OCI-LY3 (cell line): ENCODE data around the gene LHCGR.

Experiments
- H2AFZ ChIP-seq: fragments of 200-600, 300-600 bp; shearing (Covaris generic); 2 replicates; pipeline ENCODE4 v1.6.0; 2014; ENCODE audit warnings: antibody characterized with exemption, low read depth, low read length
- H3K27ac ChIP-seq: fragments of 200-600, 300-600 bp; sonication (generic); 2 replicates; pipeline ENCODE4 v1.5.1; 2014; ENCODE audit warnings: mild to moderate bottlenecking, low read length, moderate library complexity, mixed read lengths
- H3K27me3 ChIP-seq: fragments of 200-600, 300-600 bp; sonication (generic); 2 replicates; pipeline ENCODE4 v1.6.1; 2014; ENCODE audit warnings: low read depth, low read length, mixed read lengths
- H3K36me3 ChIP-seq: fragments of 200-600, 300-600 bp; sonication (generic); replicated peaks from 2 replicates; pipeline ENCODE3; 2014; ENCODE audit warnings: low read depth, low read length, mixed read lengths
- H3K4me1 ChIP-seq: fragments of 300-600, 200-600 bp; sonication (generic); 2 replicates; pipeline ENCODE4 v1.6.1; 2014; ENCODE audit warnings: low read length, mixed read lengths
- H3K4me2 ChIP-seq: fragments of 200-600, 300-600 bp; sonication (generic); 2 replicates; pipeline ENCODE4 v1.6.1; 2014; ENCODE audit warnings: low read length, mixed read lengths
- H3K4me3 ChIP-seq: fragments of 300-600, 200-600 bp; sonication (generic); 2 replicates; pipeline ENCODE4 v1.5.1; 2014; ENCODE audit warnings: antibody characterized with exemption, mild to moderate bottlenecking, low read length, moderate library complexity
- H3K79me2 ChIP-seq: fragments of 300-600, 200-600 bp; shearing (Covaris generic); 2 replicates; pipeline ENCODE4 v1.6.1; 2014; ENCODE audit warnings: mild to moderate bottlenecking, low read length, mixed read lengths
- H3K9ac ChIP-seq: fragments of 300-600, 200-600 bp; shearing (Covaris generic); 2 replicates; pipeline ENCODE4 v1.6.0; 2014; ENCODE audit warnings: mild to moderate bottlenecking, low read length, moderate library complexity
- H3K9me3 ChIP-seq: fragments of 200-600, 300-600 bp; shearing (Covaris generic); 2 replicates; pipeline ENCODE4 v1.6.1; 2014; ENCODE audit warnings: low read length, mixed read lengths; ENCODE audit not compliant: insufficient read depth
- H4K20me1 ChIP-seq: fragments of 200-600, 300-600 bp; sonication (generic); 2 replicates; pipeline ENCODE4 v1.6.1; 2016; ENCODE audit warnings: low read length, mixed read lengths; ENCODE audit not compliant: insufficient read depth
- EZH2phosphoT487 ChIP-seq: fragments of 200-600 bp; shearing (Covaris generic); IDR thresholded peaks from 2 replicates; pipeline ENCODE4 v1.6.1; 2018; ENCODE audit warnings: antibody characterized with exemption, mixed run types, low read depth
- TF ChIP-seq, protein P1 (sequence below): fragments of 200-600, 300-600 bp; sonication (generic); IDR thresholded peaks from 2 replicates; pipeline ENCODE4 v1.5.1; 2014; ENCODE audit warnings: antibody characterized with exemption, low read length, low read depth

Gene LHCGR

DNA sequence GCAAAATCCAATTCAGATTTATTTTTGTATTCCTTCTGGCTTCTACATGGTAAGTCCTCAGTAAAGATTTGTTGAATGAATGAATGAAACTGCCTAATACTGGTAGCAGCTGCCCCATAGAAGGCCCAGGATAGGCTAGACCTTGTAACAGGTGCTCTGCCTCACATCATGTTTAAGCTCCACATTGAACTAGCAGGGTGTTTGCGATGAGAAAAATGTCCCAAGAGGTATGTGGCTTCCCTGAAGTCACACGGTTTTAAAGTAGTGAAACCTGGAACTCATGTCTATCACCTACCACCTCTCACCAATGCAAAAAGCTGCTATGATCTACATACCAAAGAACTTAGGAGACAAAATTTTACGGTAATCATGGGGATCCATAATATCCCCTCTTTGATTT, 765 bp upstream of the LHCGR start:
- Histone ChIP-seq H3K4me3 (no peak overlapping the region), H2AFZ (no peak overlapping the region), H3K4me2 (no peak overlapping the region), H4K20me1 (no peaks in the 10 kb centered on the region), H3K36me3 (no peaks in the 10 kb centered on the region), H3K27ac (no peak overlapping the region), H3K9me3 (no peaks in the 10 kb centered on the region), H3K4me1 (peaks cover 19% of the 10 kb centered on the region), H3K79me2 (no peaks in the 10 kb centered on the region), H3K9ac (no peak overlapping the region), H3K27me3 (no peaks in the 10 kb centered on the region)
- no peak for TF ChIP-seq EZH2phosphoT487
- TF ChIP-seq, protein P1, sequence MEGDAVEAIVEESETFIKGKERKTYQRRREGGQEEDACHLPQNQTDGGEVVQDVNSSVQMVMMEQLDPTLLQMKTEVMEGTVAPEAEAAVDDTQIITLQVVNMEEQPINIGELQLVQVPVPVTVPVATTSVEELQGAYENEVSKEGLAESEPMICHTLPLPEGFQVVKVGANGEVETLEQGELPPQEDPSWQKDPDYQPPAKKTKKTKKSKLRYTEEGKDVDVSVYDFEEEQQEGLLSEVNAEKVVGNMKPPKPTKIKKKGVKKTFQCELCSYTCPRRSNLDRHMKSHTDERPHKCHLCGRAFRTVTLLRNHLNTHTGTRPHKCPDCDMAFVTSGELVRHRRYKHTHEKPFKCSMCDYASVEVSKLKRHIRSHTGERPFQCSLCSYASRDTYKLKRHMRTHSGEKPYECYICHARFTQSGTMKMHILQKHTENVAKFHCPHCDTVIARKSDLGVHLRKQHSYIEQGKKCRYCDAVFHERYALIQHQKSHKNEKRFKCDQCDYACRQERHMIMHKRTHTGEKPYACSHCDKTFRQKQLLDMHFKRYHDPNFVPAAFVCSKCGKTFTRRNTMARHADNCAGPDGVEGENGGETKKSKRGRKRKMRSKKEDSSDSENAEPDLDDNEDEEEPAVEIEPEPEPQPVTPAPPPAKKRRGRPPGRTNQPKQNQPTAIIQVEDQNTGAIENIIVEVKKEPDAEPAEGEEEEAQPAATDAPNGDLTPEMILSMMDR, result no peak

DNA sequence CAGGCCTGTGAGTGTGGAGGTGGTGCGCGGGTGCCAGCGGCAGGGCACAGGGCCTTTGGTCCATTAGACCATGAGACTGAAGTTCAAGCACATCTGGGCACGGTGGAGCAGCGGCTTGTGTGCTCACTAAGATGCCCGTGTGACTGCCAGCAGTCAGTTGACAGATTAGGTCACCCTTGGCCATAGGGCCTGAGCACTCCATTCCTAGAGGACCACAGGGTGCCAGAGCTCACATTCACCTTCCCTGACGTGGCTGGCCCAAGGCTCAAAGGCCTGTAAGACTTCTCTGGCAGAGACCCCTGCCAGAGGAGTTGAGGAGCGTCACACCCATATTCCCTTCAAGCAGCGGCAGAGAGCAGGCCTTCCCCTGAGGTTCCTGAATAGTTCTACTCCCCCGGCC, 650 bp downstream of the LHCGR start:
- TF ChIP-seq, protein P1, result no peak
- TF ChIP-seq EZH2phosphoT487, result no peak
- H3K4me3 ChIP-seq, result no peak overlapping the region
- H3K9ac ChIP-seq, result no peak overlapping the region
- H3K27me3 ChIP-seq, result no peaks in the 10 kb centered on the region
- no peak overlapping the region for H2AFZ ChIP-seq
- no peak overlapping the region for H3K4me2 ChIP-seq
- H3K4me1 ChIP-seq, result peaks cover 33% of the 10 kb centered on the region
- no peaks in the 10 kb centered on the region for H3K79me2 ChIP-seq
- no peaks in the 10 kb centered on the region for H3K36me3 ChIP-seq
- H4K20me1 ChIP-seq, result no peaks in the 10 kb centered on the region
- no peaks in the 10 kb centered on the region for H3K9me3 ChIP-seq
- H3K27ac ChIP-seq, result no peak overlapping the region

DNA sequence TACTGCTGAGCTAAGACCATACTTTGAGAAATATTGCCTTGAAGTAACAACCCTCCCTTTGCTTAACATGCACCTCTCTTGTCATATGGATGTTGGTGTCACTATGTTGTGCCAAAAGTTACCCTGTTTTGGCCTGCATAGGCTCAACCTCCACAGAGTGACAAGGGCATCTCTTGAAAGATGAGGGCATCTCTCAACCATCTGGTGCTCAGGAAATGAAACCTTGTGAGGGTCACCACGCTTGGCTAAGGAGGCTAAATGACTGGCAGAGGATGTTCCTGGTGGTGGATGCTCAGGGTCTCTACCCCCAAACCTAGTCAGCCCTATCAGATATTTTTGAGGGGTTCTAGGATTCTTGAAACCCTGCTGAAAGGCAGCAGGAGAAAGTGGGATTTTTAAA, 2.3 kb downstream of the LHCGR start:
- Histone ChIP-seq H3K27ac (no peak overlapping the region), H3K36me3 (no peaks in the 10 kb centered on the region), H3K79me2 (no peaks in the 10 kb centered on the region), H3K9me3 (no peaks in the 10 kb centered on the region), H3K4me1 (peaks cover 35% of the 10 kb centered on the region), H4K20me1 (no peaks in the 10 kb centered on the region), H3K4me3 (no peak overlapping the region), H3K9ac (no peak overlapping the region), H2AFZ (no peak overlapping the region), H3K4me2 (no peak overlapping the region), H3K27me3 (no peaks in the 10 kb centered on the region)
- TF ChIP-seq, protein P1, result no peak
- TF ChIP-seq EZH2phosphoT487, result no peak

DNA sequence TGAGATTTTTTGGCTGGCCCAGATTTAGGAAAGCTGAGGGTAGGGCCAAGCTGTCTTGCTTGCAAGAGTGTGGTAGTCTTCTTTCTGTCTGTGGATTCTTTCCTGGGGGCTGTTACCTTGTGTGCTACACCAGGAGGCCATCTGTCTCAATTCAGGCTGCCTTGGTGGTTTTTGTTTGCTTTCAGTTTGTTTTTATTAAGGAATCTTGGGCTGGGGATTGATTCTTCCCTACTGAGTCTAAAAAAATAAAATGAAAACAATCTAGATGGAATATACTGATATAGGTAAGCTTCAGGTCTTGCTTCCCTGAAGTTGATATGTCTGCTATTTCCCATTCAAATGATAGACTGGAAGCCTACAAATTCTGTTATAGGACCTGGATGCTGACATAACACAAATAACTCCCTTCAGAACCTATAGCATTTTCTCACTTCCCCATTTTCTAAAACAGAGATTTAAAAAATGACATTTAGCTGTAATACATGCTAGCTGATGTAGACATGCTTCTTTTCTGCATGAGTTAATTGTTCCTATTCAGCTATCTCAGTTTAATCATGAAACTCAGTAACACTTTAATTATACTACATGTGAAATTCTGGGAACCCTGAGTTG, 5.3 kb downstream of the LHCGR start:
- Histone ChIP-seq H3K79me2 (no peaks in the 10 kb centered on the region), H3K36me3 (no peaks in the 10 kb centered on the region), H3K9ac (no peak overlapping the region), H3K9me3 (no peaks in the 10 kb centered on the region), H3K27ac (no peak overlapping the region), H4K20me1 (no peaks in the 10 kb centered on the region), H3K4me2 (peak overlapping the region; percentile 51), H3K27me3 (no peaks in the 10 kb centered on the region), H2AFZ (no peak overlapping the region), H3K4me1 (peaks cover 29% of the 10 kb centered on the region), H3K4me3 (0 out of 2 replicates have a peak overlapping the region, but pooled peaks have one; percentile 0)
- TF ChIP-seq EZH2phosphoT487, result no peak
- TF ChIP-seq, protein P1, result no peak
